A673 (cell line): ENCODE results near the gene EPS8. TPM values are rescaled to one million over a fixed set of nuclear protein-coding genes. Genes with fewer than 3 reads are reported as not detected.

Experiments
- BruUV-seq: library from RNA; stranded (reverse); fragments of 400-500 nt; replicated peaks from 2 replicates; lab custom pipeline; 2021; lab: Mats Ljungman, UMichigan
- CTCF ChIA-PET: fragments of 300-600 bp; sonication (Branson Sonifier 250); formaldehyde crosslinking; loops from one replicate; lab custom pipeline; 2022; ENCODE audit warnings: antibody characterized with exemption; lab: Charles Lee
- POLR2A ChIA-PET: fragments of 300-600 bp; sonication (Branson Sonifier 250); formaldehyde crosslinking; loops from one replicate; lab custom pipeline; 2022; ENCODE audit warnings: antibody characterized with exemption; ENCODE audit not compliant: low non-redundant PET; lab: Charles Lee
- DNase-seq: peaks from one replicate; pipeline ENCODE4 v3.0.0-alpha.2; 2015; ENCODE audit warnings: low spot score
- H3K27ac ChIP-seq: fragments of 200-600 bp; sonication (generic); 2 replicates; pipeline ENCODE4 v1.5.1; 2016; ENCODE audit warnings: mixed run types, low read depth, mild to moderate bottlenecking, mixed read lengths, antibody characterized with exemption, low read length; ENCODE audit not compliant: poor library complexity, severe bottlenecking
- H3K27me3 ChIP-seq: fragments of 200-600 bp; sonication (generic); replicated peaks from 2 replicates; pipeline ENCODE4 v1.6.1; 2017; ENCODE audit warnings: mixed run types, low read depth, mild to moderate bottlenecking, mixed read lengths, antibody characterized with exemption, low read length; ENCODE audit not compliant: insufficient read depth, poor library complexity
- H3K36me3 ChIP-seq: fragments of 200-600 bp; sonication (generic); 2 replicates; pipeline ENCODE4 v1.6.1; 2016; ENCODE audit warnings: mixed run types, mild to moderate bottlenecking, mixed read lengths, antibody characterized with exemption, low read length; ENCODE audit not compliant: insufficient read depth, poor library complexity, severe bottlenecking
- H3K4me1 ChIP-seq: fragments of 200-600 bp; sonication (generic); 2 replicates; pipeline ENCODE4 v1.6.1; 2017; ENCODE audit warnings: mixed run types, mild to moderate bottlenecking, mixed read lengths, antibody characterized with exemption, low read length; ENCODE audit not compliant: insufficient read depth, poor library complexity, severe bottlenecking
- H3K4me3 ChIP-seq: fragments of 200-600 bp; sonication (generic); 2 replicates; pipeline ENCODE4 v1.5.1; 2016; ENCODE audit warnings: low read depth, mixed run types, mild to moderate bottlenecking, mixed read lengths, low read length; ENCODE audit not compliant: poor library complexity, severe bottlenecking
- H3K9me3 ChIP-seq: fragments of 200-600 bp; sonication (generic); 2 replicates; pipeline ENCODE4 v1.6.1; 2016; ENCODE audit warnings: mixed run types, low read depth, mild to moderate bottlenecking, mixed read lengths, antibody characterized with exemption, low read length; ENCODE audit not compliant: poor library complexity, severe bottlenecking
- CTCF ChIP-seq: fragments of 300-800, 200-600 bp; sonication (generic); conservative IDR thresholded peaks from 2 replicates; pipeline ENCODE4 v1.5.1; 2017; ENCODE audit warnings: low read depth, mild to moderate bottlenecking, antibody characterized with exemption, low read length, moderate library complexity, mixed read lengths
- EZH2 ChIP-seq: fragments of 200-600 bp; sonication (generic); IDR thresholded peaks from 2 replicates; pipeline ENCODE4 v1.6.1; 2017; ENCODE audit warnings: borderline replicate concordance, low read depth, mild to moderate bottlenecking, mixed read lengths, antibody characterized with exemption, low read length; ENCODE audit not compliant: poor library complexity, severe bottlenecking
- intact Hi-C: fragments of 100-400 bp; cut with micrococcal nuclease; formaldehyde crosslinking; loops from one replicate; pipeline ENCODE4 v1.10.0; 2022; ENCODE audit not compliant: unreplicated experiment
- total RNA-seq: library from RNA; stranded (reverse); gene quantifications from 2 replicates; pipeline ENCODE4 v1.2.3, GENCODE V29; 2021

The EPS8 gene
- total RNA-seq, 1 experiment from 2014 or later: 14.0 TPM

GRCh38 chr12:15721316-15722115 is 67.7 kb downstream of the EPS8 start:
- TF ChIP-seq EZH2: no peak
- TF ChIP-seq CTCF: no peak
- Histone ChIP-seq H3K27ac (no peak overlapping the region), H3K9me3 (no peaks in the 10 kb centered on the region), H3K4me3 (no peak overlapping the region), H3K27me3 (no peaks in the 10 kb centered on the region), H3K4me1 (peaks cover 12% of the 10 kb centered on the region), H3K36me3 (no peaks in the 10 kb centered on the region)
- DNase-seq: no peak
- BruUV-seq: no TSS peak
- intact Hi-C loops: no loop called here
- POLR2A ChIA-PET: no interaction called here
- CTCF ChIA-PET: no interaction called here

GRCh38 chr12:15720295-15720694 is 68.9 kb downstream of the EPS8 start:
- Histone ChIP-seq H3K4me1 (no peaks in the 10 kb centered on the region), H3K27ac (no peak overlapping the region), H3K36me3 (no peaks in the 10 kb centered on the region), H3K27me3 (no peaks in the 10 kb centered on the region), H3K4me3 (no peak overlapping the region), H3K9me3 (no peaks in the 10 kb centered on the region)
- intact Hi-C loops: no loop called here
- BruUV-seq: no TSS peak
- POLR2A ChIA-PET: no interaction called here
- TF ChIP-seq EZH2 (no peak), CTCF (no peak)
- CTCF ChIA-PET: no interaction called here
- no peak for DNase-seq

- POLR2A ChIA-PET: no interaction called here
- CTCF ChIA-PET: no interaction called here
- intact Hi-C loops: no loop called here
- no TSS peak for BruUV-seq
- Histone ChIP-seq H3K9me3 (no peaks in the 10 kb centered on the region), H3K4me1 (no peaks in the 10 kb centered on the region), H3K27me3 (no peaks in the 10 kb centered on the region), H3K36me3 (no peaks in the 10 kb centered on the region), H3K4me3 (no peak overlapping the region), H3K27ac (no peak overlapping the region)
- no peak for TF ChIP-seq CTCF
- no peak for TF ChIP-seq EZH2
- no peak for DNase-seq
These were observed 70.0 kb downstream of the EPS8 start for GRCh38 chr12:15719230-15719629.
